SK-N-SH (cell line): ENCODE results near the gene NOB1. TPM values are rescaled to one million over a fixed set of nuclear protein-coding genes. Genes with fewer than 3 reads are reported as not detected.
"Not testable (repeated sequence)": the region's sequence is repeated elsewhere in the genome, so short reads cannot be mapped to it uniquely, and the experiment has no call there.

Experiments used
- CTCF ChIA-PET: fragments of 300-600, 350-600 bp; formaldehyde crosslinking; extraction: SDS; loops from one replicate; lab custom pipeline; 2021; lab: Yijun Ruan, JAX
- POLR2A ChIA-PET: fragments of 350-600 bp; sonication (Branson Sonifier 250); formaldehyde crosslinking; extraction: SDS; loops from one replicate; lab custom pipeline; 2020; ENCODE audit warnings: antibody characterized with exemption, inconsistent platforms; lab: Yijun Ruan, JAX
- DNase-seq: peaks from one replicate; pipeline ENCODE4 v3.0.0; 2012
- H2AFZ ChIP-seq: fragments of 200-600 bp; sonication (generic); 2 replicates; pipeline ENCODE4 v1.8.1; 2016; ENCODE audit warnings: antibody characterized with exemption, mild to moderate bottlenecking, low read depth
- H3F3A ChIP-seq: fragments of 200-600 bp; sonication (generic); replicated peaks from 2 replicates; pipeline ENCODE3; 2016; ENCODE audit warnings: antibody characterized with exemption, mild to moderate bottlenecking; ENCODE audit not compliant: insufficient read depth
- H3K27ac ChIP-seq, 2 experiments: fragments of 200-500 bp in 1 of 2; fragments of 200-600 bp in 1 of 2; sonication (Bioruptor generic) in 1 of 2; sonication (generic), shearing (Covaris generic) in 1 of 2; 2 replicates each; pipeline versions ENCODE4 v1.5.1 to v1.6.1; 2014 to 2016; ENCODE audit warnings: low read depth in 2 of 2, inconsistent platforms in 1 of 2, low read length in 1 of 2, mild to moderate bottlenecking in 1 of 2, mixed read lengths in 1 of 2
- H3K27me3 ChIP-seq: fragments of 200-600 bp; sonication (generic), shearing (Covaris generic); 2 replicates; pipeline ENCODE4 v1.6.1; 2016; ENCODE audit warnings: mixed run types; ENCODE audit not compliant: insufficient read depth
- H3K36me3 ChIP-seq, 2 experiments: fragments of 200-500 bp in 1 of 2; fragments of 200-600 bp in 1 of 2; sonication (Bioruptor generic) in 1 of 2; sonication (generic) in 1 of 2; replicated peaks in 1 of 2; 2 replicates each; pipeline versions ENCODE3 to v1.5.1; 2014 to 2016; ENCODE audit warnings: low read length in 1 of 2, mild to moderate bottlenecking in 1 of 2; ENCODE audit not compliant: insufficient read depth in 2 of 2, control insufficient read depth in 1 of 2
- H3K4me1 ChIP-seq, 2 experiments: fragments of 200-500 bp in 1 of 2; fragments of 200-600 bp in 1 of 2; sonication (Bioruptor generic) in 1 of 2; sonication (generic), shearing (Covaris generic) in 1 of 2; 2 replicates each; pipeline versions ENCODE4 v1.5.1 to v1.6.1; 2014 to 2016; ENCODE audit warnings: low read depth in 1 of 2, low read length in 1 of 2, mixed run types in 1 of 2; ENCODE audit not compliant: insufficient read depth in 2 of 2, control insufficient read depth in 1 of 2
- H3K4me2 ChIP-seq: fragments of 200-600 bp; sonication (generic), shearing (Covaris generic); 2 replicates; pipeline ENCODE4 v1.6.1; 2017; ENCODE audit warnings: mixed run types
- H3K4me3 ChIP-seq, 2 experiments: fragments of 200-500 bp in 1 of 2; fragments of 200-600 bp in 1 of 2; sonication (Bioruptor generic) in 1 of 2; sonication (generic), shearing (Covaris generic) in 1 of 2; 2 replicates each; pipeline versions ENCODE4 v1.5.1 to v1.8.1; 2014 to 2016; ENCODE audit warnings: low read depth in 2 of 2, inconsistent platforms in 1 of 2, low read length in 1 of 2, mild to moderate bottlenecking in 1 of 2, mixed read lengths in 1 of 2, moderate library complexity in 1 of 2
- H3K79me2 ChIP-seq: fragments of 200-600 bp; sonication (generic); 2 replicates; pipeline ENCODE4 v1.8.1; 2017; ENCODE audit warnings: mild to moderate bottlenecking; ENCODE audit not compliant: insufficient read depth
- H3K9ac ChIP-seq: fragments of 200-600 bp; sonication (generic); 2 replicates; pipeline ENCODE4 v1.6.1; 2017; ENCODE audit warnings: mixed run types
- H3K9me2 ChIP-seq: fragments of 200-600 bp; sonication (generic); 2 replicates; pipeline ENCODE4 v1.6.1; 2017; ENCODE audit warnings: mixed run types
- H3K9me3 ChIP-seq: fragments of 200-600 bp; sonication (generic); 2 replicates; pipeline ENCODE4 v1.6.1; 2017; ENCODE audit warnings: mixed run types, mild to moderate bottlenecking, moderate library complexity
- H4K20me1 ChIP-seq: fragments of 200-600 bp; sonication (generic); 2 replicates; pipeline ENCODE4 v1.6.1; 2017; ENCODE audit warnings: mild to moderate bottlenecking, mixed run types; ENCODE audit not compliant: insufficient read depth
- ELF1 ChIP-seq: IDR thresholded peaks from 2 replicates; pipeline ENCODE4 v1.4.0; 2012
- EP300 ChIP-seq, 2 experiments: IDR thresholded peaks; 2 replicates each; pipeline versions ENCODE4 v1.4.0 to v1.6.1; 2012; ENCODE audit warnings: borderline replicate concordance in 1 of 2, low read depth in 1 of 2, low read length in 1 of 2
- FOSL2 ChIP-seq: IDR thresholded peaks from 2 replicates; pipeline ENCODE4 v1.4.0; 2012; ENCODE audit warnings: low read depth, mild to moderate bottlenecking, moderate library complexity, borderline replicate concordance
- FOXJ3 ChIP-seq: sonication (generic); formaldehyde crosslinking; IDR thresholded peaks from 2 replicates; pipeline ENCODE4 v1.5.1; 2020; ENCODE audit warnings: mild to moderate bottlenecking, missing genetic modification reagents
- FOXM1 ChIP-seq: IDR thresholded peaks from 2 replicates; pipeline ENCODE4 v1.4.0; 2012; ENCODE audit warnings: low read depth, mild to moderate bottlenecking
- GABPA ChIP-seq: IDR thresholded peaks from 2 replicates; pipeline ENCODE4 v1.4.0; 2012; ENCODE audit warnings: low read depth, mild to moderate bottlenecking
- MAX ChIP-seq: IDR thresholded peaks from 2 replicates; pipeline ENCODE4 v1.4.0; 2012; ENCODE audit warnings: low read depth
- MXI1 ChIP-seq: IDR thresholded peaks from 2 replicates; pipeline ENCODE4 v1.6.1; 2012; ENCODE audit warnings: mild to moderate bottlenecking, low read depth, low read length, improper control_type of control experiment
- NFIC ChIP-seq: IDR thresholded peaks from 2 replicates; pipeline ENCODE4 v1.4.0; 2012; ENCODE audit warnings: borderline replicate concordance
- PBX3 ChIP-seq: IDR thresholded peaks from 2 replicates; pipeline ENCODE4; 2012
- POLR2AphosphoS5 ChIP-seq: IDR thresholded peaks from 2 replicates; pipeline ENCODE4 v1.6.1; 2012; ENCODE audit warnings: low read depth, low read length
- RXRA ChIP-seq: IDR thresholded peaks from 2 replicates; pipeline ENCODE4 v1.4.0; 2012; ENCODE audit warnings: low read depth, mild to moderate bottlenecking, borderline replicate concordance
- SIN3A ChIP-seq: IDR thresholded peaks from 2 replicates; pipeline ENCODE4 v1.6.1; 2012; ENCODE audit warnings: low read depth, mild to moderate bottlenecking, low read length, moderate library complexity, borderline replicate concordance
- TAF1 ChIP-seq: IDR thresholded peaks from 2 replicates; pipeline ENCODE4 v1.6.1; 2012; ENCODE audit warnings: low read depth, mild to moderate bottlenecking, low read length, moderate library complexity, borderline replicate concordance
- TEAD4 ChIP-seq: IDR thresholded peaks from 2 replicates; pipeline ENCODE4 v1.4.0; 2012; ENCODE audit warnings: mild to moderate bottlenecking, borderline replicate concordance; ENCODE audit not compliant: insufficient read depth
- USF2 ChIP-seq: fragments of 150-350 bp; IDR thresholded peaks from 2 replicates; pipeline ENCODE4 v1.6.1; 2017; ENCODE audit warnings: antibody characterized with exemption, low read length, low read depth, borderline replicate concordance
- WGBS: methylation state at CpG from one replicate; pipeline ENCODE4 v1.1.6; 2017; ENCODE audit warnings: low lambda C conversion rate; 5-methylcytosine and 5-hydroxymethylcytosine counted together
- polyA plus RNA-seq, 3 experiments: library from polyadenylated mRNA; depleted of rRNA; stranded (reverse); fragments of >200 nt; gene quantifications; 2 replicates each; pipeline ENCODE4 v1.2.3, GENCODE V29; 2012
- TF ChIP-seq, protein P1 (sequence below): fragments of 150-350 bp; IDR thresholded peaks from 2 replicates; pipeline ENCODE4 v1.6.1; 2016; ENCODE audit warnings: mild to moderate bottlenecking, low read depth, low read length
- TF ChIP-seq, protein P2 (sequence below): fragments of 200-600 bp; sonication (generic); IDR thresholded peaks from 2 replicates; pipeline ENCODE4 v1.6.1; 2017; ENCODE audit warnings: antibody characterized with exemption, mild to moderate bottlenecking, moderate library complexity
- TF ChIP-seq, protein P3 (sequence below): IDR thresholded peaks from 2 replicates; pipeline ENCODE4 v1.4.0; 2012; ENCODE audit warnings: low read depth, borderline replicate concordance

Gene NOB1
- polyA plus RNA-seq, 1 of the 3 experiments (the other 2 are of a cell fraction), result 86.3 TPM

DNA sequence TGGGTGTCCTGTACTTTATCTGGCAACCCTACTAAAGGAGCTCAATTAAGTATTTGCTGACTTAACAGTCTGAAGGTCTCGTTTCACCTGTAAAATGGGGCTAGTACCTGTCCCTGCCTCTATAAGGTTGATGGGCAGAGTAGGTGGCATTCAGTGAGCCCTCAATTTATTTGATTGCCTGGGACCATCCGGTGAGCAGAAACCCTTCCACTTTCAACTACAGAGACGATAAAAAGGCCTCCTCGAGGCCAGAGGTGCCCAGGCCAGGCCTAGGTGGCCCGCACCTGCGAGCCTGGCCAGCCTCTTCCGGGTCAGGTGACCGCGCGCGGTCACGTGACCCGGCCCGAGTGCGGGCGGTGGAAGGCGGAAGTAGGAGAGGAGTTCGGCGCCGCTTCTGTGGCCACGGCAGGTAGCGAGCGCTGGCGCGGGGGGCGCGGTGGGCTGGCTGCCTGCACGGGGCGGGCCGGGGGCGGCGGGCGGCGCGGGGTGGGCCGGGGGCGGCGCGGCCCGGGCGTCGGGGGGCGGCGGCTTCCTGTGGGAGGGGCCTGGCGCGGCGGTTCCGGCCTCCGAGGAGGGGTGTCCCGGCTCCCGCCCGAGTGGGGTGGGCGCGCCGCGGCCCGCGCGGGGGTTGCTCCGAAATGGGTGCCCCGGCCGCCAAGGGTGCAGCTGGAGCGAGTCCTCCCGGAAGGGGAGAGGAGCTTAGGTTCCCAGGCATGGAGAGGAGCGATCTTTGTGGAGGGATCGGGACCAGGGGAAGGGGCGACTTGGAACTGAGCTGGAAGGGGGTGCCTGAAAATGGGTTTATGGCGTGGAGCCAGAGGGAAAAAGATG, 7.5 kb upstream of the NOB1 start, which contains the start of gene WWP2:
Gene WWP2 (plus strand): TSS at position 350 of the 831 bp plus-strand sequence. CDS start 24,679 bp downstream, outside the sequence.
- peak; percentile 93 for DNase-seq
- TF ChIP-seq, protein P1, sequence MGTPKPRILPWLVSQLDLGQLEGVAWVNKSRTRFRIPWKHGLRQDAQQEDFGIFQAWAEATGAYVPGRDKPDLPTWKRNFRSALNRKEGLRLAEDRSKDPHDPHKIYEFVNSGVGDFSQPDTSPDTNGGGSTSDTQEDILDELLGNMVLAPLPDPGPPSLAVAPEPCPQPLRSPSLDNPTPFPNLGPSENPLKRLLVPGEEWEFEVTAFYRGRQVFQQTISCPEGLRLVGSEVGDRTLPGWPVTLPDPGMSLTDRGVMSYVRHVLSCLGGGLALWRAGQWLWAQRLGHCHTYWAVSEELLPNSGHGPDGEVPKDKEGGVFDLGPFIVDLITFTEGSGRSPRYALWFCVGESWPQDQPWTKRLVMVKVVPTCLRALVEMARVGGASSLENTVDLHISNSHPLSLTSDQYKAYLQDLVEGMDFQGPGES, result no peak
- TF ChIP-seq EP300 (IDR thresholded peaks at IDR 0.05; ENCODE audit: borderline replicate concordance in 1 of 2, low read depth in 1 of 2, low read length in 1 of 2) (0 out of 4 replicates have a peak, but pooled peaks of 1 of the 2 experiments have one; percentile 11), FOSL2 (no peak), PBX3 (no peak), POLR2AphosphoS5 (peak; percentile 69), SIN3A (peak; percentile 85; the same call in 1 of the 2 replicates), TAF1 (peak; percentile 75), RXRA (no peak), FOXM1 (no peak), NFIC (no peak; the same call in 1 of the 2 replicates), TEAD4 (no peak), MAX (peak; percentile 75; the same call in 1 of the 2 replicates), GABPA (peak; percentile 66), MXI1 (peak; percentile 54; the same call in 1 of the 2 replicates), USF2 (peak; percentile 96), ELF1 (peak; percentile 96), FOXJ3 (CRISPR knock-in tag) (no peak)
- TF ChIP-seq, protein P2, sequence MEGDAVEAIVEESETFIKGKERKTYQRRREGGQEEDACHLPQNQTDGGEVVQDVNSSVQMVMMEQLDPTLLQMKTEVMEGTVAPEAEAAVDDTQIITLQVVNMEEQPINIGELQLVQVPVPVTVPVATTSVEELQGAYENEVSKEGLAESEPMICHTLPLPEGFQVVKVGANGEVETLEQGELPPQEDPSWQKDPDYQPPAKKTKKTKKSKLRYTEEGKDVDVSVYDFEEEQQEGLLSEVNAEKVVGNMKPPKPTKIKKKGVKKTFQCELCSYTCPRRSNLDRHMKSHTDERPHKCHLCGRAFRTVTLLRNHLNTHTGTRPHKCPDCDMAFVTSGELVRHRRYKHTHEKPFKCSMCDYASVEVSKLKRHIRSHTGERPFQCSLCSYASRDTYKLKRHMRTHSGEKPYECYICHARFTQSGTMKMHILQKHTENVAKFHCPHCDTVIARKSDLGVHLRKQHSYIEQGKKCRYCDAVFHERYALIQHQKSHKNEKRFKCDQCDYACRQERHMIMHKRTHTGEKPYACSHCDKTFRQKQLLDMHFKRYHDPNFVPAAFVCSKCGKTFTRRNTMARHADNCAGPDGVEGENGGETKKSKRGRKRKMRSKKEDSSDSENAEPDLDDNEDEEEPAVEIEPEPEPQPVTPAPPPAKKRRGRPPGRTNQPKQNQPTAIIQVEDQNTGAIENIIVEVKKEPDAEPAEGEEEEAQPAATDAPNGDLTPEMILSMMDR, result no peak
- TF ChIP-seq, protein P3, sequence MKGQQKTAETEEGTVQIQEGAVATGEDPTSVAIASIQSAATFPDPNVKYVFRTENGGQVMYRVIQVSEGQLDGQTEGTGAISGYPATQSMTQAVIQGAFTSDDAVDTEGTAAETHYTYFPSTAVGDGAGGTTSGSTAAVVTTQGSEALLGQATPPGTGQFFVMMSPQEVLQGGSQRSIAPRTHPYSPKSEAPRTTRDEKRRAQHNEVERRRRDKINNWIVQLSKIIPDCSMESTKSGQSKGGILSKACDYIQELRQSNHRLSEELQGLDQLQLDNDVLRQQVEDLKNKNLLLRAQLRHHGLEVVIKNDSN, result peak; percentile 99
- 3% methylated on average over 13 of the region's 68 CpGs for WGBS

GRCh38 chr16:69757375-69757774, 2.6 kb upstream of the NOB1 start:
- CTCF ChIA-PET, result interaction anchor here (2.3 to 6.2 kb wide), 3 partner anchors 47 to 361 kb away, joined by 7 to 67 read pairs (median 32); no protein-coding TSS in a partner anchor
- 87% methylated on average over 13 of the region's 13 CpGs for WGBS
- peaks cover 23% of the 10 kb centered on the region for H3K79me2 ChIP-seq
- H3K4me2 ChIP-seq, H3K9ac ChIP-seq, H3K4me1 ChIP-seq, H3K4me3 ChIP-seq, H2AFZ ChIP-seq, H3K27ac ChIP-seq, H3K9me3 ChIP-seq, H3F3A ChIP-seq, H4K20me1 ChIP-seq, POLR2A ChIA-PET, H3K36me3 ChIP-seq, H3K27me3 ChIP-seq, DNase-seq, H3K9me2 ChIP-seq: not testable (repeated sequence)

More for the DNA sequence above, 7.5 kb upstream of the NOB1 start, which contains the start of gene WWP2:
- no peaks in the 10 kb centered on the region for H3K36me3 ChIP-seq
- peaks cover 40% of the 10 kb centered on the region for H3K79me2 ChIP-seq
- ChIA-PET POLR2A (interaction anchor here (0.6 to 1.0 kb wide), 2 partner anchors 8 to 929 kb away, joined by 4 to 7 read pairs; partner anchors contain the start of gene NOB1), CTCF (interaction anchor here (0.7 to 1.8 kb wide), 6 partner anchors 8 to 366 kb away, joined by 3 to 8 read pairs (median 4); partner anchors contain the start of gene NOB1)
- no peaks in the 10 kb centered on the region for H3K9me3 ChIP-seq
- H2AFZ ChIP-seq, result peak within 1 kb of the TSS; percentile 100
- H3K4me2 ChIP-seq, result peak within 1 kb of the TSS; percentile 85
- H4K20me1 ChIP-seq, result no peaks in the 10 kb centered on the region
- H3F3A ChIP-seq, result peaks cover 2% of the 10 kb centered on the region
- no peaks in the 10 kb centered on the region for H3K27me3 ChIP-seq
- H3K27ac ChIP-seq, result peak within 1 kb of the TSS; percentile 72 to 86
- H3K9me2 ChIP-seq, result no peaks in the 10 kb centered on the region
- peak within 1 kb of the TSS; percentile 73 to 99 for H3K4me3 ChIP-seq
- H3K4me1 ChIP-seq, result no peaks in the 10 kb centered on the region; a peak in 1 of 4 replicates
- H3K9ac ChIP-seq, result peak within 1 kb of the TSS; percentile 98
